ENCODE results near the gene PNMT.
A peak's percentile ranks its signal among the peaks of the same experiment; 100 is the strongest.

PNMT gene

DNA sequence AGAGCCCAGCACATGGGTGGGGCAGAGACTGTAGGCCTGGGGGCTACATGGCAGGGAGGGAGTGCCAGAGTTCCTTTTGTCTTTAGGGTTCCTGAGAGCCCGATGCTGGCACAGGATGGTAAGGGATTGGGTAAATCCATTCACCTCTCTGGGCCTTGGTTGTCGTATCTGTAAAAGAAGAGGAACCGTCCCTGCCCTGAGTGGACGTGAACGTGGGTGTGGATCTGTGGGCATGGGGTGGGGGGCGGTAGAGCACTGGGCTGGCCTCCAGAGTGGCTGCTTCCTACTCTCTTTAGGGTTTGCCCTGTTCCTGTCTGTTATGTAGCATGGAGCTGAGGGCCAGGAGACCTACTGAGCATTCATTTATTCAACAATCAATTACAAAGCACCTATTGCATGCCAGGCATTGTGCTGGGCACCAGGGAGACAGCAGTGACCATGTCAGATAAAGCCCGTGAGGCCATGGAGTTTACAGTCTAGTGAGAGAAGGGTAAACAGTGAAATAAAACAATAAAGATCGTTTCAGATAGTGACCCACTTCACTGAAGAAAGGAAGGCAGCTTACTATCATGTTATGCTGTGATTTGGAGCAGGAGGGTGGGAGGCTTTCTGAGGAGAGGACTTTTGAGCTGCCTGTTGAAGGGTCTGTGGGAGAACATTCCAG, 16.2 kb upstream of the PNMT start:
- FAIRE-seq, result no peak
- DNase-seq (ENCODE audit: extremely low spot score, insufficient read length, low read depth), result no peak

DNA sequence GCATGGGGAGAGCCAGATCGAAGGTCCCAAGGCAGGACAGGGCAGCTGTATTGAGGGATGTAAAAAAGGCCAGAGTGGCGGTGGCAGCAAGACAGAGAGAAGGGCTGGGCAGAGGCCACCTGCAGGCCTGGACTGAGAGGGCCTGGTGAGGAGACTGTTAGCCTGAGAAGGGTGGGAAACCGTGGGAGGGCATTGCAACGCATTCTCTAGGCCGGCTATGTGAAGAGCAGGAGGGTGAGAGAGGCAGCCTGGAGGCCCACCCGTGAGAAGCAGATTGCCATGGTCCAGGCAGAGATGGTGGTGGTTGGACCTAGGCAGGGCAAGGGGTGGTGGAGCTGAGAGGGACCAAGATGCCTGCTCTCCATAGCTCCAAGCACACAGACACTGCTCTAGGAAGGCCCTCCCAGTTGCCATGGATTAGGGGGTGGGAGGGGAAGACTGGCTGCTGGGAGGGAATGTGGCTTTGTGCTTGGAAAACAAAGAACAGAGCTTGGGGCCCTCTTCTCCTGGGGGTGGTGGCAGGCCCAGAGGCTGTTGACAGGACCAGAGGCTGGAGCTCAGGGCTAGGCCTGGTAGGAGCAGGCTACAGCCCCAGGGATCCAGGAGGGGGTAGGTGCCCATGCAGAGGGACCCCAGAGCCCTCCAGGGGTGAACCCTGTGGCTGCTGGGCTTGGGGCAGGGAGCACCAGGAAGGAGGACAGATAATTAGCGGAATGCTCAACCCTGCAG, 15.5 kb upstream of the PNMT start:
- FAIRE-seq, result no peak
- no peak for DNase-seq (ENCODE audit: extremely low spot score, insufficient read length, low read depth)

DNA sequence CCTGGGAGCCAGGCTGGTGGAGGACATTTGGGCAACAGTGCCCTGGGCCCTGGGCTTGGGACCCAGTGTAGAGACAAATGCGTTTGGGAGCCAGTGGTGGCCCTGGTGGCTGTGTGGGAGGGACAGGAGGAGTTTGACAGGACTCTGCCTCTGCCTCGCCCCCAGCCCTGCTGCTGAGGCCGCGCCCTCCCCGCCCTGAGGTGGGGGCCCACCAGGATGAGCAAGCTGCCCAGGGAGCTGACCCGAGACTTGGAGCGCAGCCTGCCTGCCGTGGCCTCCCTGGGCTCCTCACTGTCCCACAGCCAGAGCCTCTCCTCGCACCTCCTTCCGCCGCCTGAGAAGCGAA, 15.0 kb upstream of the PNMT start:
- no peak for FAIRE-seq

DNA sequence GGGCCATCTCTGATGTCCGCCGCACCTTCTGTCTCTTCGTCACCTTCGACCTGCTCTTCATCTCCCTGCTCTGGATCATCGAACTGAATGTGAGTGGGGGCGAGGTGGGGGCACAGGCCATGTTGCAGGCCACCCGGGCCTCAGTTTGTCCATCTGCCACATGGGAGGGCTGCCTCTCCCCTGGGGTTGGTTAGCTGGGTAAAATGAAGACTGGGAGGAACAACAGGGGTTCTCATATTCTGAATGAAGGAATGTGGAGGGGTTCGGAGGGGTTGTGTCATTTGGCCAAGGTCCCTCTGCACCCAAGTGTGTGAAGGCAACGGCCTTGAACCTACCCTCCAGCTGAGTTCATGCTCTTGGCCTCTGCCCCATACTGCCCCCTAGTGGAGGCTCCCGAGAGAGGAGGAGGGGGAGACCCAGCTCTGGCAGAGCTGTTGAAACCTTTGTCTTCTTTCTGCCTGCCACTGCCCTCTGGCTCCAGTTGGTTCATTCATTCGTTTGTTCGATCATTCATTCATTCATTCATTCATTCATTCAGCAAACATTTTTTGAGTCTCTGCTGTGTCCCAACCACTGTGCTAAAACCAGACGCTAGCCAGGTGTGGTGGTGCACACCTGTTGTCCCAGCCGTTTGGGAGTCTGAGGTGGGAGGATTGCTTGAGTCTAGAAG, 14.5 kb upstream of the PNMT start:
- FAIRE-seq (peak; percentile 75), DNase-seq (ENCODE audit: extremely low spot score, insufficient read length, low read depth) (peak; percentile 80)

More for the DNA sequence above, 15.0 kb upstream of the PNMT start:
- no peak for DNase-seq (ENCODE audit: extremely low spot score, insufficient read length, low read depth)

DNA sequence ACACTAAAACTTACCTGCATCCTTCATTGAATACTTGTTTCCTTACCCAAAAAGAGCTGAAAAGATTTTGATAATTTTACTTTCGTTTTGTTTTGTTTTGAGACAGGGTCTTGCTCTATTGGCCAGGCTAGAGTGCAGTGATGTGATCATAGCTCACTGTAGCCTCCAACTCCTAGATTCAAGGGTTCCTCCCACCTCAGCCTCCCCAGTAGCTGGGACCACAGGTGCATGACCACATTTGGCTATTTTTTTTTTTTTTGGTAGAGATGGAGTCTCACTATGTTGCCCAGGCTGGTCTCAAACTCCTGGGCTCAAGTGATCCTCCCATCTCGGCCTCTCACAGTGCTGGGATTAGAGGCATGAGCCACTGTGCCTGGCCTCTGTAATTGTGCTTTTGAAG, 13.1 kb upstream of the PNMT start:
- no peak for FAIRE-seq
- DNase-seq (ENCODE audit: extremely low spot score, insufficient read length, low read depth), result no peak

DNA sequence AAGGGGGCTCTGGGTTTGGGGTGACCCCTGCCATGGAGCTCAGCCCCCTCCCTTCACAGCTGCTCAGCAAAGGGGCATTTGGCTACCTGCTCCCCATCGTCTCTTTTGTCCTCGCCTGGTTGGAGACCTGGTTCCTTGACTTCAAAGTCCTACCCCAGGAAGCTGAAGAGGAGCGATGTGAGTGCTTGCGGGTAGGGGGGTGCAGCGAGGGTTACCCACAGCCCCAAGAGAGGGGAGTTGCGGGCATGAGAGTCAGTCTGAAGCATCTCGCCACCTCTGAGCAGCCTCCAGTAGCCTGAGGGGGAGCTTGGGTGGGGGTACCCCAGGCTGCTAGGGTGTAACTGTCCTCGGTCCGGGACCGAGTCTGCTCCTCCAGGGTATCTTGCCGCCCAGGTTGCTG, 9.9 kb upstream of the PNMT start:
- DNase-seq (ENCODE audit: extremely low spot score, insufficient read length, low read depth) (no peak), FAIRE-seq (no peak)

DNA sequence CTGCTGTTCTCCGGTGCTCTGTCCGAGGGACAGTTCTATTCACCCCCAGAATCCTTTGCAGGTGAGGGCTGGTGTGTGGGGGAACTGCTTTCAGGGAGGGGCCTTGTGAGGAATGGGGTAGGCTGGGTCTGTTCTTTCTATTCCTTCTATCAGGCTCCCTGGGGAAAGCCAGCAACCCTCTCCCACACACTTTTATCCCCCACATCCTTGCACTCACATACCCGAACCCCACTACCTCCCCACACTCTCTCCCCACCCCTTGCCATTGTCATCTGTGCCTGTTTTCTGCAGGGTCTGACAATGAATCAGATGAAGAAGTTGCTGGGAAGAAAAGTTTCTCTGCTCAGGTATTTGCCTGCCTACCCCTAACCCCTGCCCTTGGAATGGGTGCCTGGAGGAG, 9.5 kb upstream of the PNMT start:
- DNase-seq (ENCODE audit: extremely low spot score, insufficient read length, low read depth) (no peak), FAIRE-seq (no peak)

DNA sequence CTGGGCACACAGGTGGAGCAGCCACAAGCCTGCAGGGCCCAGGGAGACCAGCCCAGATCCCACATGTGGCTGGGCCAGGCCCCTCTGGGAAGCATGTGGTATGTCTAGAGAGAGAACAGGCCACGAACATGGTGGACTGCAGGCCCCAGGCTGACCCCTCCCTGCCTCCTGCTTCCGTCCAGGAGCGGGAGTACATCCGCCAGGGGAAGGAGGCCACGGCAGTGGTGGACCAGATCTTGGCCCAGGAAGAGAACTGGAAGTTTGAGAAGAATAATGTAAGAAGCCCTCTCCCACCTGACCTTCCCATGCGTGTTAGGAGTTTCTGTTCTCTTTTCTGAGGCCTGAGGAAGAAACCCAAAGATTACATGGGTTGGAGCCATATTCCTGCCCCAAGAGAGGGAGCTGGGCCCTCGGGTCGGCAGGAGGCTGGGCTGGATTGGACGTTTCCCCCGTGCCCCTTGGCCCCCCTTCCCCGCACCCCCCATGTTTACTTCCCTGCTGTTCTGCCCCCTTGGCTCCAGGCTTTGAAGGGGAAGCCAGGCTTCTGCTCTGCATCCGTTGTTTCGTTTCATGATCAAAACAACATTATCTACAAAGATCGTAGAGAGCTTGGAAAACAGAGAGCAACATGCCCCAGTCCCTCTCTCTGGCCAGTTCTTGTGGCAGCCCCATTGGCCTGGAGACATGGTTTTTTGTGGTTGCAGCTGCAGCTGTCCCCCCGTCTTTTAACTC, 8.8 kb upstream of the PNMT start:
- FAIRE-seq (peak; percentile 5), DNase-seq (ENCODE audit: extremely low spot score, insufficient read length, low read depth) (no peak)

DNA sequence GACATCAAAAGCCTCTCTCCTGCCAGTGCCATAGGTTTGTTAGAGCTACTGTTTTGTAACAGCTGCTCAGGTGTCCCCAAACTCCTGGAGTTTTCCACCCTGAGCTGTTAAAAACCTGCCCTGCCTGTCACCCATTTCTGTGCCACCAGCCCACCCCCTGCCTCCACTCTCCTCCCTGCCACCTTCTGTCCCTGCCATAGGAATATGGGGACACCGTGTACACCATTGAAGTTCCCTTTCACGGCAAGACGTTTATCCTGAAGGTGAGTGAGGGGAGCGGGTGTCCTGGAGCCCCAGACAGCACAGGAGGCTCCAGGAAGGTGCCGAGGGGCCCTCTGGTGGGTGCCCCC, 8.3 kb upstream of the PNMT start:
- no peak for FAIRE-seq

DNA sequence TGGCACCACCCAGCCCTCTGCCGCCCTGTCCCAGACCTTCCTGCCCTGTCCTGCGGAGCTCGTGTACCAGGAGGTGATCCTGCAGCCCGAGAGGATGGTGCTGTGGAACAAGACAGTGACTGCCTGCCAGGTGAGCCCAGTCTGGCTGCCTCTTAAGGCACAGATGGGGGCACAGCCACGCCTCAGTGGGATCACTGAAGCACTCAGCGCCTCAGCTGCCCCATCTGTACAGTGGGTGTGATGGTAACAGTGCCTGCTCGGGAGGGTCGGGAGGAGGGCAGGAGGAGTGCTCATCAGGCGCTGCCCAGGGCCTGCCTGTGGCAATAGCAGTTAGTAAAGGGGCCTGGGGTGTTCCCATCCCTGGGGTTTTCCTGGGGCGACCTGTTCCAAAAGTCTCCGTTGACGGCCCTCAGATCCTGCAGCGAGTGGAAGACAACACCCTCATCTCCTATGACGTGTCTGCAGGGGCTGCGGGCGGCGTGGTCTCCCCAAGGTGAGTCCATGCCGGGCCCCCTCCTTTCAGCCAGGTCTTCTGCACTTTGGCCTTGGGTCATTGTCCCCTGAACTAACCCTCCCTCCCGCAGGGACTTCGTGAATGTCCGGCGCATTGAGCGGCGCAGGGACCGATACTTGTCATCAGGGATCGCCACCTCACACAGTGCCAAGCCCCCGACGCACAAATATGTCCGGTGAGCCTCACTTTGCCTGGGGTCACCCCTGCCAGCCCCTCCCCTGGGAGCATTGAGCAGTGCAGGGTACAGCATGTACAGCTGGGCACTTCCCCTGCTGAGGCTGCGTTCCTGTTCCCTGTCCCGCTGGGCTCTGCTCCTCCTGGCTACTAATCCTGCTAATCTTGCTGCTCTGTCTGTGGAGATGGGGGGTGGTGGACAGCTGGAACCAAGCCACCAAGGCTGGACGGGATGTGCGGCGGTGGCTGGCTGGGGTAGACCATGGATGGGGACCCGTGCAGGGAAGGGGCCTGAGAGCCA, 7.6 kb upstream of the PNMT start:
- FAIRE-seq (no peak), DNase-seq (ENCODE audit: extremely low spot score, insufficient read length, low read depth) (no peak)

More for the DNA sequence above, 8.3 kb upstream of the PNMT start:
- no peak for DNase-seq (ENCODE audit: extremely low spot score, insufficient read length, low read depth)

DNA sequence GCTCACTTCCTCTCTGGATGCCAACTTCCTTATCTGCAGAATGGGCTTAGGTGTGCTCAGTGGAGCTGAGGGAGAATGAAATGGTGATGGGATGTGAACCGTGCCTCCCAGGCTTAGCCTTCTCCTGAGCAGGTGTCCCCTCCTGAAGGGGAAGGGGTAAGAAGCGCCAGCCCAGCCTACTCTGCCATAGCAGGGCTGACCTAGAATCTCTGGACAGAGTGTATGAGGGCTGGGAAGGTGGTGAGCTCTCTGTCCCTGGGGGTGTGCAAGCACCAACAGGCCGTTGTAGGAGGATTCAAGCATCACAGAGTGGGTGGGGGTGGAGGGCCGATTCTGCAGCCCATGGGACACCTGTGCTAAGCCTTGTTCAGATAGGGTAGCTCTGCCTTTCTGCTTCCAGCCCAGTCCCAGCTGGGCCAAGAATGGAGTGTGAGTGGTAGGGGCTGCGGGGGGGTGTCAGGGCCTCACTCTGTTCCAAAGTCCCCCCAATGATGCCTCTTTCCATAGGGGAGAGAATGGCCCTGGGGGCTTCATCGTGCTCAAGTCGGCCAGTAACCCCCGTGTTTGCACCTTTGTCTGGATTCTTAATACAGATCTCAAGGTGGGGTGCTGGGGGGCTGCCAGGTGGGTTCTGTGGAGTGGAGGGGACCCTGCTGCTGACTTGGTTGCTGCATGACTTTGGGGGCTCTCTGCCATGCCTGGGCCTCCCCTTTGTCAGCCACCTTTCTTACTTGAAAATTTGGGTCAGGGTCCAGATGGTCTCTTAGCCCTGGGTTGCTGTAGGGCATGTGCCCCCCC, 6.3 kb upstream of the PNMT start:
- FAIRE-seq (no peak), DNase-seq (ENCODE audit: extremely low spot score, insufficient read length, low read depth) (no peak)

DNA sequence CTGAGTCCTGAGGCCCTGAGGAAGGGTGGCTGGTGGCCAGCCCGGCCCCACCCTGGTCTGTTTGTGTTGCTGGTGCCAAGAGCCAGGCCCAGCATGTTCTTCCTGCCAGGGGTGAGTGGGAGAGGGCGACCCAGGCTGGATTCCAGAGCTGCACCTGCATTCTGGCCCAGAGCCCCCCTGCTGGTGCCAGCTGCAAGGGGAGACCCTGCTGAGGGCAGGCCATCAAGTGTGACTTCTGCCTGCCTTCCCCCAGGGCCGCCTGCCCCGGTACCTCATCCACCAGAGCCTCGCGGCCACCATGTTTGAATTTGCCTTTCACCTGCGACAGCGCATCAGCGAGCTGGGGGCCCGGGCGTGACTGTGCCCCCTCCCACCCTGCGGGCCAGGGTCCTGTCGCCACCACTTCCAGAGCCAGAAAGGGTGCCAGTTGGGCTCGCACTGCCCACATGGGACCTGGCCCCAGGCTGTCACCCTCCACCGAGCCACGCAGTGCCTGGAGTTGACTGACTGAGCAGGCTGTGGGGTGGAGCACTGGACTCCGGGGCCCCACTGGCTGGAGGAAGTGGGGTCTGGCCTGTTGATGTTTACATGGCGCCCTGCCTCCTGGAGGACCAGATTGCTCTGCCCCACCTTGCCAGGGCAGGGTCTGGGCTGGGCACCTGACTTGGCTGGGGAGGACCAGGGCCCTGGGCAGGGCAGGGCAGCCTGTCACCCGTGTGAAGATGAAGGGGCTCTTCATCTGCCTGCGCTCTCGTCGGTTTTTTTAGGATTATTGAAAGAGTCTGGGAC, 5.5 kb upstream of the PNMT start:
- no peak for DNase-seq (ENCODE audit: extremely low spot score, insufficient read length, low read depth)
- FAIRE-seq, result no peak

DNA sequence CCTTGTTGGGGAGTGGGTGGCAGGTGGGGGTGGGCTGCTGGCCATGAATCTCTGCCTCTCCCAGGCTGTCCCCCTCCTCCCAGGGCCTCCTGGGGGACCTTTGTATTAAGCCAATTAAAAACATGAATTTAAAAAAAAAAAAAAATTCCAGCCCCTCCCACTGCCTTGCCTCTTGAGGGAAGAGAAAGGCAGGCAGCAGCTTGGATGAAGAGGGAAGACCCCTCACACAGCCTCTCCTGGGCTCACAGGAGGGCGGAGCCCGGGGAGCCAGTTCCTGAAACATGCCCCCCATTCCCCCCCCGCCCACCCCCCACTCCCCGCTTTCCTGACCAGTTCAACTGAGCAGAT, 4.9 kb upstream of the PNMT start:
- FAIRE-seq, result no peak
- DNase-seq (ENCODE audit: extremely low spot score, insufficient read length, low read depth), result no peak

DNA sequence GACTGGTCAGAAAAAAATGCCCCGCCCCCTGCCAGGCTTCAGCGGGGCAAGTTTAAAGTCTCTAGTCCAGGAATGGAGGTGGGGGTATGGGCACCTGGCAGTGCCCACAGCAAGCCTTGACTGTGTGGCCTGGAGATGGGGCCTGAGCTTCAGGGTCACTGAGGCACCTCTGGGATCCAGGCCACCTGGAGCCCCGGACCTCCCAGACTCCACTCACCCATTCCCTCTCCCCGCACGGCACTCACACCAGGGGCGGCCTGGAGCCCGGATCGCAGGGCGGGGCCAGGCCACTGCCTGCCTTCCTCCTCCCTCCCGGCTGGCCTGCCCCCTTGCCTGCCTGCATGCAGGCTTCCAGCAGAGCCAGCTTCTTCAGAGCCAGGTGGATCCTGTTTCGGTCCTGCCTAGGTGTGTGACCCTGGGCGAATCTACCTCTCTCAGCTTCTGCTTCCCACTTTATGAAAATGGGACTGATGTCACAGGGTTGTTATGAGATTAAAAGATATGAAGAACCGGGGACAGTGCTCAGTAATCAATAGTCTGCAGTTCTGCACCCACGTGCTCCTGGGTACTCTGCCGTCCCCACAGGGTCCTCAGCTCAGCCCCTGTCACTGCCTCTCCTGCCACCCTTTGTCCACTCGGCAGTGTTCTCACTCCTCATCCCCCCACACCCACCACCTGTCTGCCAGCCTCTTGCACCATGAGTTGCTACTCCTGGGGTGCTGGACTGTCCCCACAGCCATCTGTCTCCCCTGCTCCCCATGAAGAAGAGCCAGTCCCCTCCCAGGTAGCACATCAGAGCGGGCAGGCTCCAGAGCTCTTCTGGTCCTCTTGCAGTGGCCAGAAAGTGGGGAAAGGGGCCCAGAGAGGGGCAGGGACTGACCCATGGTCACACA, 4.3 kb upstream of the PNMT start:
- DNase-seq (ENCODE audit: extremely low spot score, insufficient read length, low read depth), result no peak

DNA sequence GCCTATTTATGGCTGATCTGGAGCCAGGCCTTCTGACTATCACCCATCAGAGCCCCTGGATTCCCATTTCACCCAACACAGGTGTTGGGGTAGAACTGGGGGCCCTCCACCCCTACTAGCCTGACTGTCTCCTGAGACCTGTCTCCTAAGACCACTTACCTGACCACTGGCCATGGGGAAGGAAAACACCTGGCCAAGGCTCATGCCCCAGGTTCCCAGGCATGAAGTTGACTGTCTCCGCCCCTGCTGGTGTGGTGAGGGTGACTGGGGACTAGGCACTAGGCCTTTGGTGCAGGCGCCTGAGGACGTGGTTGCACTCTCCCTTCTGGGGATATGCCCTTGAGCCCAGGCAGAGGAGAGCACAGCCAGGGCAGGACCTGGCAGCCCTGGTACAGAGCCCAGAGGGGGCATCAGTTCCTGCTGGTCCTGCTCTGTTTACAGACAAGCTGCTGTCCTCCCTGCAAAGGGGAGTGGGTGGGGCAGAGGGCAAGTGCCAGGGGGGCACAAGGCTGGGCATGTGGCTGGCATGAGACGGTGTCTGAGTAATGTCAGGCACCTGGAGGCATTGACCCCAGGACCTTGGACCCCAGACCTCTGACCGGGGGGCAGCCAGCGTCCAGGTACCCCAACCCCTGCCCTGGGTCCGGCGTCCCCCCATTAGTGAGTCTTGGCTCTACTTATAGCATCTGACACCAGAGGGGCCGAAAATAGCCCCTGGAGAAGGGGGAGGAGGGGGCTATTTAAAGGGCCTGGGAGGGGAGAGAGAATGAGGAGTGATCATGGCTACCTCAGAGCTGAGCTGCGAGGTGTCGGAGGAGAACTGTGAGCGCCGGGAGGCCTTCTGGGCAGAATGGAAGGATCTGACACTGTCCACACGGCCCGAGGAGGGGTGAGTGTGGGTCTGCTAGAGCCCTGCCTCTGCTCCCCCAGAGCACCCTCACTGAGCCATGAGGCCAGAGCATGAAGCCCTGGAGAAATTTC, 3.4 kb upstream of the PNMT start, which contains the start of gene TCAP:
TSS of gene TCAP (plus strand) at position 769 of the 981 bp plus-strand sequence. CDS start at position 780, 11 bp downstream.
- no peak for FAIRE-seq
- no peak for DNase-seq (ENCODE audit: extremely low spot score, insufficient read length, low read depth)

More for the DNA sequence above, 4.3 kb upstream of the PNMT start:
- no peak for FAIRE-seq

DNA sequence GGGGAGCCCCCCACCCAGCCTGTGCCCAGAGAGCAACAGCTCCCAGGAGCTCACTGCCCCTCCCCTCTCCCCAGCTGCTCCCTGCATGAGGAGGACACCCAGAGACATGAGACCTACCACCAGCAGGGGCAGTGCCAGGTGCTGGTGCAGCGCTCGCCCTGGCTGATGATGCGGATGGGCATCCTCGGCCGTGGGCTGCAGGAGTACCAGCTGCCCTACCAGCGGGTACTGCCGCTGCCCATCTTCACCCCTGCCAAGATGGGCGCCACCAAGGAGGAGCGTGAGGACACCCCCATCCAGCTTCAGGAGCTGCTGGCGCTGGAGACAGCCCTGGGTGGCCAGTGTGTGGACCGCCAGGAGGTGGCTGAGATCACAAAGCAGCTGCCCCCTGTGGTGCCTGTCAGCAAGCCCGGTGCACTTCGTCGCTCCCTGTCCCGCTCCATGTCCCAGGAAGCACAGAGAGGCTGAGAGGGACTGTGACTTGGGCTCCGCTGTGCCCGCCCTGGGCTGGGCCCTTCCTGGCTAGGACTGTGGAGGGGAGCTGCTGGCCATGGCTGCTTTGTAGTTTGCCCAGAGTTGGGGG, 2.5 kb upstream of the PNMT start:
- no peak for DNase-seq (ENCODE audit: extremely low spot score, insufficient read length, low read depth)
- no peak for FAIRE-seq
